ENCODE measurements around the gene ADCY2.

- no peak for TF ChIP-seq EZH2 (IDR thresholded peaks at IDR 0.05; ENCODE audit: low read length)
- TF ChIP-seq, protein P1, sequence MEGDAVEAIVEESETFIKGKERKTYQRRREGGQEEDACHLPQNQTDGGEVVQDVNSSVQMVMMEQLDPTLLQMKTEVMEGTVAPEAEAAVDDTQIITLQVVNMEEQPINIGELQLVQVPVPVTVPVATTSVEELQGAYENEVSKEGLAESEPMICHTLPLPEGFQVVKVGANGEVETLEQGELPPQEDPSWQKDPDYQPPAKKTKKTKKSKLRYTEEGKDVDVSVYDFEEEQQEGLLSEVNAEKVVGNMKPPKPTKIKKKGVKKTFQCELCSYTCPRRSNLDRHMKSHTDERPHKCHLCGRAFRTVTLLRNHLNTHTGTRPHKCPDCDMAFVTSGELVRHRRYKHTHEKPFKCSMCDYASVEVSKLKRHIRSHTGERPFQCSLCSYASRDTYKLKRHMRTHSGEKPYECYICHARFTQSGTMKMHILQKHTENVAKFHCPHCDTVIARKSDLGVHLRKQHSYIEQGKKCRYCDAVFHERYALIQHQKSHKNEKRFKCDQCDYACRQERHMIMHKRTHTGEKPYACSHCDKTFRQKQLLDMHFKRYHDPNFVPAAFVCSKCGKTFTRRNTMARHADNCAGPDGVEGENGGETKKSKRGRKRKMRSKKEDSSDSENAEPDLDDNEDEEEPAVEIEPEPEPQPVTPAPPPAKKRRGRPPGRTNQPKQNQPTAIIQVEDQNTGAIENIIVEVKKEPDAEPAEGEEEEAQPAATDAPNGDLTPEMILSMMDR (optimal IDR thresholded peaks at IDR 0.05 in 1 of 3, IDR thresholded peaks at IDR 0.05 in 1 of 3, conservative IDR thresholded peaks at IDR 0.05 in 1 of 3; ENCODE audit: extremely low read depth in 1 of 3, insufficient read depth in 2 of 3, low read length in 3 of 3) = no peak
Measured at GRCh38 chr5:7467179-7467578, 71.2 kb downstream of the ADCY2 start.

Data from keratinocyte (primary cell).